HEK293 (cell line): ENCODE data around the gene MED14.

Experiments
- CTCF ChIA-PET: fragments of 350-600 bp; formaldehyde crosslinking; extraction: SDS; loops from one replicate; lab custom pipeline; 2021; ENCODE audit warnings: antibody characterized with exemption; lab: Yijun Ruan, JAX
- POLR2A ChIA-PET: fragments of 300-600 bp; formaldehyde crosslinking; extraction: SDS; loops from one replicate; lab custom pipeline; 2020; ENCODE audit warnings: antibody characterized with exemption, inconsistent platforms; lab: Yijun Ruan, JAX
- H3K27ac ChIP-seq: fragments of 200-500 bp; sonication (Bioruptor generic); 2 replicates; pipeline ENCODE4 v1.5.1; 2014; ENCODE audit warnings: low read depth, low read length, control low read depth, inconsistent platforms; ENCODE audit errors: extremely low read depth
- H3K36me3 ChIP-seq, 2 experiments: fragments of 200-500 bp in 1 of 2; sonication (Bioruptor generic) in 1 of 2; 1 replicate in 1 of 2; 2 replicates in 1 of 2; pipeline ENCODE4 v1.5.1; 2014 to 2017; ENCODE audit warnings: inconsistent platforms in 2 of 2, low read length in 2 of 2; ENCODE audit not compliant: control insufficient read depth in 2 of 2, insufficient read depth in 1 of 2
- H3K4me1 ChIP-seq: fragments of 200-500 bp; sonication (Bioruptor generic); 2 replicates; pipeline ENCODE4 v1.5.1; 2014; ENCODE audit warnings: mild to moderate bottlenecking, low read length, inconsistent platforms; ENCODE audit not compliant: control insufficient read depth, insufficient read depth
- H3K4me3 ChIP-seq: 2 replicates; pipeline ENCODE4 v1.5.1; 2011; ENCODE audit warnings: low read depth, mild to moderate bottlenecking, control low read depth, low read length, moderate library complexity
- H3K9me3 ChIP-seq: fragments of 200-500 bp; sonication (Bioruptor generic); 2 replicates; pipeline ENCODE4 v1.5.1; 2014; ENCODE audit warnings: low read depth, low read length, inconsistent platforms; ENCODE audit not compliant: control insufficient read depth, insufficient read depth
- BCL11A ChIP-seq: fragments of 450-650 bp; formaldehyde crosslinking; IDR thresholded peaks from 2 replicates; pipeline ENCODE4 v1.5.1; 2016; ENCODE audit warnings: low read depth, missing biosample characterization, missing genetic modification characterization
- FEZF1 ChIP-seq: fragments of 450-650 bp; formaldehyde crosslinking; IDR thresholded peaks from 2 replicates; pipeline ENCODE4 v1.5.1; 2016; ENCODE audit warnings: missing biosample characterization, missing genetic modification characterization
- GLI4 ChIP-seq: fragments of 450-650 bp; formaldehyde crosslinking; IDR thresholded peaks from 2 replicates; pipeline ENCODE4 v1.5.1; 2016; ENCODE audit warnings: missing biosample characterization, missing genetic modification characterization
- HOXA7 ChIP-seq: sonication (generic); formaldehyde crosslinking; IDR thresholded peaks from 2 replicates; pipeline ENCODE4 v1.8.1; 2022; ENCODE audit warnings: missing genetic modification reagents, borderline replicate concordance
- MYNN ChIP-seq: fragments of 450-650 bp; formaldehyde crosslinking; IDR thresholded peaks from 2 replicates; pipeline ENCODE4 v1.5.1; 2016; ENCODE audit warnings: missing biosample characterization, missing genetic modification characterization, borderline replicate concordance
- OVOL3 ChIP-seq: fragments of 450-650 bp; formaldehyde crosslinking; IDR thresholded peaks from 2 replicates; pipeline ENCODE4 v1.5.1; 2016; ENCODE audit warnings: missing biosample characterization, missing genetic modification characterization
- SALL2 ChIP-seq: fragments of 450-650 bp; formaldehyde crosslinking; IDR thresholded peaks from 2 replicates; pipeline ENCODE4 v1.5.0; 2017; ENCODE audit warnings: missing biosample characterization, mild to moderate bottlenecking, missing genetic modification characterization, borderline replicate concordance
- TCF7L2 ChIP-seq: IDR thresholded peaks from 2 replicates; pipeline ENCODE4 v1.6.1; 2011; ENCODE audit warnings: low read depth, mild to moderate bottlenecking, inconsistent platforms, low read length, moderate library complexity, borderline replicate concordance
- ZFP41 ChIP-seq: fragments of 450-650 bp; formaldehyde crosslinking; IDR thresholded peaks from 2 replicates; pipeline ENCODE4 v1.5.1; 2016; ENCODE audit warnings: missing biosample characterization, missing genetic modification characterization, borderline replicate concordance
- ZNF214 ChIP-seq: fragments of 450-650 bp; formaldehyde crosslinking; IDR thresholded peaks from 2 replicates; pipeline ENCODE4 v1.5.1; 2017; ENCODE audit warnings: missing biosample characterization, mild to moderate bottlenecking, missing genetic modification characterization, borderline replicate concordance
- ZNF341 ChIP-seq: fragments of 450-650 bp; formaldehyde crosslinking; IDR thresholded peaks from 2 replicates; pipeline ENCODE4; 2016; ENCODE audit warnings: low read depth, missing biosample characterization, missing genetic modification characterization
- ZNF350 ChIP-seq: fragments of 450-650 bp; formaldehyde crosslinking; IDR thresholded peaks from 2 replicates; pipeline ENCODE4 v1.5.0; 2017; ENCODE audit warnings: missing biosample characterization, mild to moderate bottlenecking, missing genetic modification characterization
- ZNF391 ChIP-seq: fragments of 450-650 bp; formaldehyde crosslinking; IDR thresholded peaks from 2 replicates; pipeline ENCODE4 v1.5.1; 2016; ENCODE audit warnings: low read depth, missing biosample characterization, missing genetic modification characterization, borderline replicate concordance
- ZNF433 ChIP-seq: fragments of 450-650 bp; formaldehyde crosslinking; IDR thresholded peaks from 2 replicates; pipeline ENCODE4 v1.5.1; 2016; ENCODE audit warnings: missing biosample characterization, missing genetic modification characterization, low read depth
- ZNF610 ChIP-seq: fragments of 450-650 bp; formaldehyde crosslinking; IDR thresholded peaks from 2 replicates; pipeline ENCODE4 v1.5.1; 2016; ENCODE audit warnings: missing biosample characterization, missing genetic modification characterization, borderline replicate concordance
- ZNF701 ChIP-seq: fragments of 450-650 bp; formaldehyde crosslinking; IDR thresholded peaks from 2 replicates; pipeline ENCODE4 v1.5.1; 2016; ENCODE audit warnings: missing biosample characterization, missing genetic modification characterization
- ZNF837 ChIP-seq: fragments of 450-650 bp; formaldehyde crosslinking; IDR thresholded peaks from 2 replicates; pipeline ENCODE4 v1.5.1; 2016; ENCODE audit warnings: missing biosample characterization, missing genetic modification characterization
- TF ChIP-seq, protein P1 (sequence below): fragments of 450-650 bp; formaldehyde crosslinking; IDR thresholded peaks from 2 replicates; pipeline ENCODE4 v1.5.1; 2016; ENCODE audit warnings: missing biosample characterization, missing genetic modification characterization
- TF ChIP-seq, protein P2 (sequence below): fragments of 450-650 bp; formaldehyde crosslinking; IDR thresholded peaks from 2 replicates; pipeline ENCODE4 v1.5.1; 2016; ENCODE audit warnings: missing biosample characterization, missing genetic modification characterization, borderline replicate concordance
- TF ChIP-seq, protein P3 (sequence below): fragments of 450-650 bp; formaldehyde crosslinking; IDR thresholded peaks from 2 replicates; pipeline ENCODE4 v1.5.1; 2016; ENCODE audit warnings: missing biosample characterization, missing genetic modification characterization

MED14 gene

DNA sequence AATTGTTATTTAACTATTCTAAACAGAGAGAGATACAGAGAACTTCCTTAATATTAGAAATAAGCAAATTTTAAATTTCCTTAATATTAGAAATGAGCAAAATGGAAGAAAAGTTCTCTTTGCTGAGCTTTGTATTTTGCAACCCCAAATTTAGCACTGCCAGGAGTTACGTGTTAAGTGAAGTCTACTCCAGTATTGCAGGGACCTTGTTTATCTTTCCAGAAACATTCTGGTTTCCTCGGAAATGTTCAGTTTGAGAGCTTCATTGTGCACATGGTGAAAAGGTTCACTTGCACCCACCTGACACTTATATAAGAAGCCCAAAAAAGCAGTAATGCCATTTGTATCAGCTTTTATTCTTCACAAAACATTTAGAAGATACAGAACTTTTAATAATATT lies 81.8 kb downstream of the MED14 start:
- Histone ChIP-seq H3K4me1 (no peaks in the 10 kb centered on the region), H3K36me3 (peaks cover 46 to 59% of the 10 kb centered on the region in 2 experiments), H3K27ac (no peak overlapping the region), H3K4me3 (no peak overlapping the region)
- CTCF ChIA-PET, result interaction anchor here (0.7 to 5.1 kb wide), 11 partner anchors 11 to 600 kb away, joined by 3 to 76 read pairs (median 4); partner anchors contain the start of gene MED14
- POLR2A ChIA-PET, result interaction anchor here (1.2 to 1.5 kb wide), 2 partner anchors 82 to 461 kb away, joined by 3 read pairs; partner anchors contain the start of gene MED14
- TF ChIP-seq FEZF1 (tag by site-specific recombination) (no peak), BCL11A (tag by site-specific recombination) (no peak), HOXA7 (no peak), ZNF214 (tag by site-specific recombination) (no peak), SALL2 (tag by site-specific recombination) (no peak), TCF7L2 (no peak), ZNF837 (tag by site-specific recombination) (no peak)
- TF ChIP-seq, protein P1, sequence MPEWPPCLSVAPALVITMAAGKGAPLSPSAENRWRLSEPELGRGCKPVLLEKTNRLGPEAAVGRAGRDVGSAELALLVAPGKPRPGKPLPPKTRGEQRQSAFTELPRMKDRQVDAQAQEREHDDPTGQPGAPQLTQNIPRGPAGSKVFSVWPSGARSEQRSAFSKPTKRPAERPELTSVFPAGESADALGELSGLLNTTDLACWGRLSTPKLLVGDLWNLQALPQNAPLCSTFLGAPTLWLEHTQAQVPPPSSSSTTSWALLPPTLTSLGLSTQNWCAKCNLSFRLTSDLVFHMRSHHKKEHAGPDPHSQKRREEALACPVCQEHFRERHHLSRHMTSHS, result no peak
- TF ChIP-seq, all 188 proteins: peak for 0
- no peaks in the 10 kb centered on the region for H3K9me3 ChIP-seq

DNA sequence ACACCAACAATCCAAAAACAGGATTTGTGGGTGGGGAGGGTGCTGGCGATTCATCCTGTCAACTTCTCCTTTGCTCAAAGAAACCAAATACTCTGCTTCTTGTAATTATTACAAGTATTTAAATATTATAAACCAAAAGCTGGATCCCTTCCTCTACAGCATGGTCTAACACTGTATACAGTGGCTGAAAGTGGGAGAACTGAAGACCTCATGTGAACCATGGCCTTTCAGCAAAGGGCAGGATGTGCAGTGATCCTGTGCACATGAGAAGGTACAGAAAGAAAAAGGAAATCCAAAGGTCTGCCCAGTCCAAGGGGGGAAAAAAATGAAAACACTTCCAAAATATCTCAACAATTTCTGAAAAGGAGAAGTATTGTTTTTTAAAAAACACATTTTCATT lies 82.7 kb downstream of the MED14 start:
- H3K9me3 ChIP-seq, result no peaks in the 10 kb centered on the region
- POLR2A ChIA-PET, result interaction anchor here (1.2 to 1.5 kb wide), 2 partner anchors 83 to 462 kb away, joined by 3 read pairs; partner anchors contain the start of gene MED14
- H3K27ac ChIP-seq, result no peak overlapping the region
- no peak for TF ChIP-seq ZNF350 (tag by site-specific recombination)
- no peak for TF ChIP-seq ZNF610 (tag by site-specific recombination)
- TF ChIP-seq ZNF701, result no peak
- TF ChIP-seq GLI4 (tag by site-specific recombination), result no peak
- TF ChIP-seq, protein P2, sequence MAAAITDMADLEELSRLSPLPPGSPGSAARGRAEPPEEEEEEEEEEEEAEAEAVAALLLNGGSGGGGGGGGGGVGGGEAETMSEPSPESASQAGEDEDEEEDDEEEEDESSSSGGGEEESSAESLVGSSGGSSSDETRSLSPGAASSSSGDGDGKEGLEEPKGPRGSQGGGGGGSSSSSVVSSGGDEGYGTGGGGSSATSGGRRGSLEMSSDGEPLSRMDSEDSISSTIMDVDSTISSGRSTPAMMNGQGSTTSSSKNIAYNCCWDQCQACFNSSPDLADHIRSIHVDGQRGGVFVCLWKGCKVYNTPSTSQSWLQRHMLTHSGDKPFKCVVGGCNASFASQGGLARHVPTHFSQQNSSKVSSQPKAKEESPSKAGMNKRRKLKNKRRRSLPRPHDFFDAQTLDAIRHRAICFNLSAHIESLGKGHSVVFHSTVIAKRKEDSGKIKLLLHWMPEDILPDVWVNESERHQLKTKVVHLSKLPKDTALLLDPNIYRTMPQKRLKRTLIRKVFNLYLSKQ, result no peak
- no peak for TF ChIP-seq ZNF433 (tag by site-specific recombination)
- no peak for TF ChIP-seq ZNF341 (tag by site-specific recombination)
- TF ChIP-seq MYNN (tag by site-specific recombination), result no peak
- no peak for TF ChIP-seq OVOL3 (tag by site-specific recombination)
- TF ChIP-seq ZFP41 (tag by site-specific recombination), result no peak
- TF ChIP-seq ZNF391, result no peak
- TF ChIP-seq, protein P3, sequence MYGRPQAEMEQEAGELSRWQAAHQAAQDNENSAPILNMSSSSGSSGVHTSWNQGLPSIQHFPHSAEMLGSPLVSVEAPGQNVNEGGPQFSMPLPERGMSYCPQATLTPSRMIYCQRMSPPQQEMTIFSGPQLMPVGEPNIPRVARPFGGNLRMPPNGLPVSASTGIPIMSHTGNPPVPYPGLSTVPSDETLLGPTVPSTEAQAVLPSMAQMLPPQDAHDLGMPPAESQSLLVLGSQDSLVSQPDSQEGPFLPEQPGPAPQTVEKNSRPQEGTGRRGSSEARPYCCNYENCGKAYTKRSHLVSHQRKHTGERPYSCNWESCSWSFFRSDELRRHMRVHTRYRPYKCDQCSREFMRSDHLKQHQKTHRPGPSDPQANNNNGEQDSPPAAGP, result no peak
- TF ChIP-seq, all 188 proteins: peak for 0
- Histone ChIP-seq H3K4me1 (peaks cover 4% of the 10 kb centered on the region; the same call in 1 of the 2 replicates), H3K4me3 (no peak overlapping the region), H3K36me3 (peaks cover 44 to 52% of the 10 kb centered on the region in 2 experiments)
- CTCF ChIA-PET, result interaction anchor here (0.6 to 5.1 kb wide), 21 partner anchors 8 to 515 kb away, joined by 3 to 76 read pairs (median 6); partner anchors contain the start of gene MED14
